ENCODE data around the gene CABP1. TPM values are rescaled to one million over a fixed set of nuclear protein-coding genes. Genes with fewer than 3 reads are reported as not detected.

CABP1 gene
- total RNA-seq, 2 experiments from 2014 or later = not detected

GRCh38 chr12:120646044-120646443, 5.6 kb downstream of the CABP1 start:
- DNase-seq = no peak
- CTCF ChIA-PET = interaction anchor here (0.6 to 6.3 kb wide), 16 partner anchors 10 to 455 kb away, joined by 3 to 114 read pairs (median 16); partner anchors contain the start of genes ACADS, MLEC, POP5 and UNC119B
- peaks cover 79% of the 10 kb centered on the region for H3K27me3 Mint-ChIP-seq
- no peaks in the 10 kb centered on the region for H3K9me3 Mint-ChIP-seq (ENCODE audit: low read depth)
- H3K4me3 Mint-ChIP-seq = no peak overlapping the region
- ATAC-seq = no peak
- no peak overlapping the region for H3K27ac Mint-ChIP-seq
- H3K36me3 Mint-ChIP-seq = no peaks in the 10 kb centered on the region
- peaks cover 25% of the 10 kb centered on the region for H3K4me1 Mint-ChIP-seq

- no peak for DNase-seq
- Mint-ChIP-seq H3K27me3 (peaks cover 79% of the 10 kb centered on the region), H3K27ac (no peak overlapping the region), H3K9me3 (ENCODE audit: low read depth) (no peaks in the 10 kb centered on the region), H3K4me1 (peaks cover 20% of the 10 kb centered on the region), H3K36me3 (no peaks in the 10 kb centered on the region), H3K4me3 (no peak overlapping the region)
- peak; percentile 4 for ATAC-seq
- CTCF ChIA-PET = interaction anchor here (0.7 to 6.3 kb wide), 24 partner anchors 7 to 1144 kb away, joined by 3 to 114 read pairs (median 5); partner anchors contain the start of genes CABP1, MLEC, POP5 and UNC119B
Observed at GRCh38 chr12:120647375-120647755, 6.9 kb downstream of the CABP1 start.

GRCh38 chr12:120649442-120650232, 9.2 kb downstream of the CABP1 start:
- ATAC-seq (no peak), DNase-seq (no peak)
- CTCF ChIA-PET = interaction anchor here (0.5 to 6.3 kb wide), 50 partner anchors 9 to 462 kb away, joined by 3 to 114 read pairs (median 5); partner anchors contain the start of genes ACADS, CABP1, GATC and MLEC
- H3K36me3 Mint-ChIP-seq = no peaks in the 10 kb centered on the region
- no peak overlapping the region for H3K27ac Mint-ChIP-seq
- H3K27me3 Mint-ChIP-seq = peaks cover 64% of the 10 kb centered on the region
- H3K4me3 Mint-ChIP-seq = peak overlapping the region; percentile 30
- H3K9me3 Mint-ChIP-seq (ENCODE audit: low read depth) = no peaks in the 10 kb centered on the region
- peaks cover 20% of the 10 kb centered on the region for H3K4me1 Mint-ChIP-seq

- ATAC-seq = no peak
- H3K27ac Mint-ChIP-seq = no peak overlapping the region
- DNase-seq = no peak
- peaks cover 20% of the 10 kb centered on the region for H3K4me1 Mint-ChIP-seq
- peak overlapping the region; percentile 18 for H3K4me3 Mint-ChIP-seq
- H3K27me3 Mint-ChIP-seq = peaks cover 59% of the 10 kb centered on the region
- H3K36me3 Mint-ChIP-seq = no peaks in the 10 kb centered on the region
- H3K9me3 Mint-ChIP-seq (ENCODE audit: low read depth) = no peaks in the 10 kb centered on the region
- CTCF ChIA-PET = interaction anchor here (0.5 to 6.3 kb wide), 20 partner anchors 9 to 333 kb away, joined by 3 to 114 read pairs (median 8); partner anchors contain the start of genes CABP1, MLEC, POP5 and UNC119B
Observed at GRCh38 chr12:120650233-120650690, 9.8 kb downstream of the CABP1 start.

- Mint-ChIP-seq H3K36me3 (no peaks in the 10 kb centered on the region), H3K9me3 (ENCODE audit: low read depth) (no peaks in the 10 kb centered on the region), H3K27me3 (peaks cover 48% of the 10 kb centered on the region), H3K27ac (no peak overlapping the region), H3K4me1 (peaks cover 18% of the 10 kb centered on the region), H3K4me3 (no peak overlapping the region)
- CTCF ChIA-PET = interaction anchor here (1.1 kb wide), 1 partner anchor 320 kb away, joined by 3 read pairs; no protein-coding TSS in a partner anchor
- DNase-seq = no peak
- no peak for ATAC-seq
Observed at GRCh38 chr12:120651821-120652220, 11.4 kb downstream of the CABP1 start.

- CTCF ChIA-PET = interaction anchor here (0.9 to 1.2 kb wide), 3 partner anchors 12 to 58 kb away, joined by 3 to 5 read pairs (median 4); partner anchors contain the start of gene CABP1
- Mint-ChIP-seq H3K4me3 (no peak overlapping the region), H3K9me3 (ENCODE audit: low read depth) (no peaks in the 10 kb centered on the region), H3K4me1 (peaks cover 15% of the 10 kb centered on the region), H3K27me3 (peaks cover 44% of the 10 kb centered on the region), H3K27ac (no peak overlapping the region), H3K36me3 (no peaks in the 10 kb centered on the region)
- no peak for ATAC-seq
- DNase-seq = no peak
Observed at GRCh38 chr12:120652656-120653435, 12.4 kb downstream of the CABP1 start.

- no peak overlapping the region for H3K27ac Mint-ChIP-seq
- H3K27me3 Mint-ChIP-seq = peaks cover 38% of the 10 kb centered on the region
- H3K4me1 Mint-ChIP-seq = peaks cover 9% of the 10 kb centered on the region
- H3K9me3 Mint-ChIP-seq (ENCODE audit: low read depth) = no peaks in the 10 kb centered on the region
- no peaks in the 10 kb centered on the region for H3K36me3 Mint-ChIP-seq
- ATAC-seq = no peak
- no peak overlapping the region for H3K4me3 Mint-ChIP-seq
- no peak for DNase-seq
- CTCF ChIA-PET = interaction anchor here (1.0 kb wide), 1 partner anchor 58 kb away, joined by 4 read pairs; no protein-coding TSS in a partner anchor
Observed at GRCh38 chr12:120653611-120654010, 13.2 kb downstream of the CABP1 start.

GRCh38 chr12:120654656-120655055, 14.2 kb downstream of the CABP1 start:
- DNase-seq (no peak), ATAC-seq (no peak)
- Mint-ChIP-seq H3K4me1 (peaks cover under 1% of the 10 kb centered on the region), H3K27me3 (peaks cover 28% of the 10 kb centered on the region), H3K36me3 (no peaks in the 10 kb centered on the region), H3K27ac (no peak overlapping the region), H3K4me3 (no peak overlapping the region), H3K9me3 (ENCODE audit: low read depth) (no peaks in the 10 kb centered on the region)
- CTCF ChIA-PET = interaction anchor here (1.1 kb wide), 1 partner anchor 9 kb away, joined by 4 read pairs; no protein-coding TSS in a partner anchor

GRCh38 chr12:120656008-120656407, 15.6 kb downstream of the CABP1 start:
- H3K4me1 Mint-ChIP-seq = no peaks in the 10 kb centered on the region
- H3K36me3 Mint-ChIP-seq = no peaks in the 10 kb centered on the region
- H3K9me3 Mint-ChIP-seq (ENCODE audit: low read depth) = no peaks in the 10 kb centered on the region
- no peak overlapping the region for H3K27ac Mint-ChIP-seq
- DNase-seq (no peak), ATAC-seq (no peak)
- H3K27me3 Mint-ChIP-seq = peaks cover 15% of the 10 kb centered on the region
- no peak overlapping the region for H3K4me3 Mint-ChIP-seq
- CTCF ChIA-PET = interaction anchor here (1.2 kb wide), 1 partner anchor 8 kb away, joined by 3 read pairs; no protein-coding TSS in a partner anchor

- Mint-ChIP-seq H3K4me1 (no peaks in the 10 kb centered on the region), H3K27me3 (no peaks in the 10 kb centered on the region), H3K27ac (no peak overlapping the region), H3K9me3 (ENCODE audit: low read depth) (no peaks in the 10 kb centered on the region), H3K4me3 (no peak overlapping the region), H3K36me3 (no peaks in the 10 kb centered on the region)
- no peak for DNase-seq
- no peak for ATAC-seq
- CTCF ChIA-PET = interaction anchor here (1.1 to 4.8 kb wide), 3 partner anchors 11 to 285 kb away, joined by 3 to 47 read pairs (median 3); no protein-coding TSS in a partner anchor
Observed at GRCh38 chr12:120658286-120659150, 18.1 kb downstream of the CABP1 start.

GRCh38 chr12:120659151-120659525, 18.7 kb downstream of the CABP1 start:
- H3K36me3 Mint-ChIP-seq = no peaks in the 10 kb centered on the region
- no peaks in the 10 kb centered on the region for H3K27me3 Mint-ChIP-seq
- ATAC-seq = no peak
- CTCF ChIA-PET = interaction anchor here (1.1 to 4.8 kb wide), 2 partner anchors 12 to 285 kb away, joined by 3 to 47 read pairs; no protein-coding TSS in a partner anchor
- no peaks in the 10 kb centered on the region for H3K9me3 Mint-ChIP-seq (ENCODE audit: low read depth)
- H3K27ac Mint-ChIP-seq = no peak overlapping the region
- H3K4me1 Mint-ChIP-seq = no peaks in the 10 kb centered on the region
- H3K4me3 Mint-ChIP-seq = no peak overlapping the region
- DNase-seq = no peak

GRCh38 chr12:120661432-120661831, 21.0 kb downstream of the CABP1 start:
- ATAC-seq (no peak), DNase-seq (no peak)
- Mint-ChIP-seq H3K27ac (no peak overlapping the region), H3K9me3 (ENCODE audit: low read depth) (no peaks in the 10 kb centered on the region), H3K27me3 (peaks cover 2% of the 10 kb centered on the region), H3K4me3 (no peak overlapping the region), H3K4me1 (no peaks in the 10 kb centered on the region), H3K36me3 (no peaks in the 10 kb centered on the region)
- CTCF ChIA-PET = interaction anchor here (1.3 to 4.8 kb wide), 3 partner anchors 13 to 37 kb away, joined by 3 to 47 read pairs (median 11); no protein-coding TSS in a partner anchor
